ENCODE results near the gene CCNL2.

Gene CCNL2

GRCh38 chr1:1356796-1357401 lies 42.2 kb downstream of the CCNL2 start:
- DNase-seq (ENCODE audit: low read depth in 2 of 2) = no peak

- no peak for DNase-seq (ENCODE audit: low read depth in 2 of 2)
Observed at GRCh38 chr1:1356166-1356795, 42.9 kb downstream of the CCNL2 start.

DNA sequence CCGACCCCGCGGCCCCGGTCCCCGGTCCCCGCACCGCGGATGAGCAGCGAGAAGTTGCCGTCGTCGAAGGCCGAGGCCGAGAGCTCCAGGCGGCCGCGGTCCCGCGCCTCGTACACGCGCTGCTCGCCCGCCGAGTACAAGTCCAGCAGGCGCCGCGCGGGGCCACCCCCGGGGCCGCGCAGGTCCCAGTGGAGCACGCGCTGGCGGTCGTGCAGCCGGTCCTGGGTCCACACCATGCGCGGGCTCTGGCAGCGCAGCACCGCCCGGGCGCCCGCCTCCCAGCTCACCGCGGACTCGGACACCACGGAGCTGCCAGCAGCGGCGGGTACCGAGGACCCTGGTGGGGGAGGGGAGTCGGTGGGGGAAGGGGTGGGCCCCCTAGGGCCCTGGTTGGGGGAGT lies 43.7 kb downstream of the CCNL2 start:
- no peak for DNase-seq (ENCODE audit: low read depth in 2 of 2)

DNA sequence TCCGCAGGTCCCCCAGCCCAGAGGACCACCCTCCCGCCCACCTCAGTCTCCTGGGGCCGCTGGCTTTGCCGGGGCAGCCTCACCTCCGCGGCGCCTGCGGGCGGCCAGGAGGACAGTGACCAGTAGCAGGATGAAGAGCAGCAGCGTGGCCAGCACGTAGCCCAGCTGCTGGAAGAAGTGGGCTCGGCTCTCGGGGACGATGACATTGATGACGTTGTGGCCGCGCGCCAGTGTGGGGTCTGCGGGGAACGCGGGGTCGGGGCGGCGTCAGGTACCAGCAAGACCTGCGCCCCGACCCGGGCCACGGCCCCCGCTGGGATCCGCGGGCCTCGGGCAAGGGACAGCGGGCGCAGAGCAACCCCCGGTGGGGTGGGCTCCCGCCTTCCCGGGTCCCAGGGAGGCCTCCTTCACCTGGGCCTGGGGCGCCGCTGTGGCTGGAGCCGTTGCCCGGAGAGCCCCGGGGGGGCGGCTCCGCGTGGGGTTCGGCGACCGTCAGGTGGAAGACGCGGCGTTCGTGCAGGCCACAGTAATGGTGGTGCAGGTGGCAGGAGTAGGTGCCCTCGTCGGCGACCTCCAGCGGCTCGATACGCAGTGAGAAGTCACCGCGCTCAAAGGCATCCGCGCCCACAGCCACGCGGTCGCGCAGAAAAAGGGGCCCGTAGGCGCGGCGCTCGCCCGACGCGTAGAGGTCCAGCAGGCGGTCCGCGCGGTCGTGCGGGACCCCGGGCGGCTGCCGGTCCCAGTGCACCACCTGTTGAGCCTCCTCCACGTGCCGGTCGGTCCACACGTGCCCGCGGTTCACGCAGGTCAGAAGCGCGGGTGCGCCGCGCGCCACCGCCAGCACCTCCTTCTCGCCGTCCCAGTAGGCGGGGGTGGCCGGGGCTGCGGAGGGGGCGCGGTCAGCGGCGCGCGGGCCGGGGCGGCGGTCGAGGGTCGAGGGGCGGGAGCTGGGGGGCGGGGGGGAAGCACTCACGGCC lies 44.6 kb downstream of the CCNL2 start:
- no peak for DNase-seq (ENCODE audit: low read depth in 2 of 2)

DNA sequence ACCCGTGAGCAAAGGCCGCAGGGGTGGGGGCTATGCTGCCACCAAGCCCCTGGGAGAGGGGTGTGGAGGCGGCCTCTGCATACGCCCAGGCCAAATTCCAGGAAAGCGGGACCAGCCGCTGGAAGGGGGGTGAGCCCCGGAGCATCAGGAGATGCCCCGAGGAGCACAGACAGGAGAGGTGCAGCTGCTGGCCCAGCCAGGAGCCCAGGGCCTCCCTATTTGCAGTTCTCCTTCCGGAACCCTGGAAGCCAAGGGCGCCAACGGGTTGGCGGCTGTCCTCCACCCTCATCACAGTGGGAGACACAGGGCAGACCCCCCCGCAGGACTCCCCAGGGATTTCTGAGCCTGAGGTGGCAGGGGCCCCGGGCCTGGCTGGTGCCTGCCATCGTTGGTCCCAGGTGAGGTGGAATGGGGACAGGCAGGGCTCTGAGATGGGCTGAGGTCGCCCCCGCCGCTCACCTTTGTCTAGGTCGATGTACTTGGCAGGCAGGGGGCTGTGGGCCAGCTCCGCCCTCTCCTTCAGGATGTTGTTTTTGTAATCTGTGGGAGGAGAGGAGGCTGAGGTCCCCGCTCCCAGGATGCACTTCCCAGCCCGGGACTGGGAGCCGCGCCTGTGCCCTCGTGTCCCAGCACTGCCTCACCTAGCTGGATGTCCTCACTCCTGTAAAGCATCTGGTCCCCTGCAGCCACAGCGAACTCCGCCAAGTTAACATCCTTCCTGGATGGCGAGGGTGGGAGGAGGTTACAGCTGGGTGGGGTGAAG lies 45.6 kb downstream of the CCNL2 start:
- DNase-seq (ENCODE audit: low read depth in 2 of 2) = no peak

GRCh38 chr1:1352786-1353388 lies 46.2 kb downstream of the CCNL2 start:
- no peak for DNase-seq (ENCODE audit: low read depth in 2 of 2)

- no peak for DNase-seq (ENCODE audit: low read depth in 2 of 2)
Observed at GRCh38 chr1:1351511-1352427, 47.4 kb downstream of the CCNL2 start.

DNA sequence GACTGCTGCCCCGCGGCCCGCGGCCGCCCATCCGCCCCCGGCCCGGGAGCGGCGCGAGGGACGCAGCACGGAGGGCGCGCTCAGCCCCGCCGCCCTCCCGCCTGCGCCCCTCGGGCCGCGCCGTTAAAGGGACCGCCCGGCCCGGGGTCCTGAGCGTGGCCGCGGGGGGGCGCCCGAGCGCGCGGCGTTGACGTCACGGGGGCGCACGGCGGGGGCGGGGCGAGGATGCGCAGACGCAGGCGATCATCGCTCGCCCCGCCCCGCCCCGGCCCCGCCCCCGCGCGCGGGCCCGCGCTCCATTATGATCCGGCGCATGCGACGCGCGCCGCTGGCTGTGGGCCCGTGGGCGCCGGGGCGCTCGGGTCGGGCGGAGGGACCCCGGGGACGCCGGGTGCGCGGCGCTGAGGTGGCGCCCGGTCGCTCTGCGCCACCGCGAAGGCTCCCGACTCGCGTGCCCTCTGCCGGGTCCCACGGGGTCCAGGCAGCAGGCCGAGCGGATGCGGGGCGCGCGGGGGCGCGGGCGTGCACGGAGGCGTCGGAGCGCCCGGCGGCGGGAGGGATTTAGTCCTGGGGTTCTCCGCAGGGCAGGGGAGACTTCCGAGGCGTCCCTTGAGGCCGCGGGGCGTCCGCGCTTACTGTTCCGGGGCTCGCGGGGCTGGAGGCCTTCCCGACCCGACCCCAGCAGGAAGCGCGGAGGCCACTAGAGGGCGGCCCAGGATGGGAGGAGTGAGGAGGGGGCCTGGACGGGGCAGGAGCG lies 49.7 kb downstream of the CCNL2 start, which contains the start of gene DVL1:
Gene DVL1, minus strand, starts transcription at position 163 of the 757 bp plus-strand sequence. CDS start 353 bp downstream, outside the sequence.
- peak; percentile 55 to 60 for DNase-seq (ENCODE audit: low read depth in 2 of 2)

DNA sequence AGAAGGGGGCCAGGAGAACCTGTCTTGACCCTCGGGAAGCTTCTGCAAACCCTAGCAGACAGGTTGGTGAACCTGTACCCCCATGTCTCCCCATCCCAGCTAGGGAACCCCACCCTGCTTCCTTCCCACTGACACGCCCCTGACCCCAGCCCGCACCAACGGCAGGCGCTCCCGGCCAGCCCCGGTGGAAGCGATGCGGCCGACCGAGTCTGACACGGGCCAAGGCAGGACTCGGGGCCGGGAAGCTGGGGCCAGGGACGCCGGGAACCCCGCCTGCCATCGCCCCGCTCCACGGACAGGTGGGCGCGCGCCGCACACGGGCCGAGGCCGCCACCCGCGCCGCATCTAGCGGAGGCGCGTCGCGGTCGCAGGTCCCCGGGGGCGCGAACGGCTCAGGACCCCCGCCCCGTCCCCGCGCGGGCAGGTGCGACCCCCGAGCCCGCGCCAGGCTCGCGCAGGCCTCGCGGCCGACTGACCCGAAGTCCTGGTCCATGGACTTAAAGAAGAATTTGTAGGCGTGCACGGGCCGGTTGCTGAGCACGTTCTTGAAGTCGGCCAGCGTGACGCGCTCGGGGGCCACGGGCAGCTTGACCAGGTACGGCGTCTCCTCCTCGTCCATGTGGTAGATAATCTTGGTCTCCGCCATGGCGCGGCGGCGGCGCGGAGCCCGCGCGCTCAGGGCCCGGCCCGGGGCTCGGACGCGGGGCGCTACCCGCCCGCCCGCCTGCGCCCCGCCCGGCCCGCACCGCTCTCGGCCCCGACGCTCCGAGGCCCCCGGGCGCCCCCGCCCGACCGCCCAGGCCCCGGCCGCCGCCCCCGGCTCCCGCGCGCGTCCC lies 50.5 kb downstream of the CCNL2 start:
- DNase-seq (ENCODE audit: low read depth in 2 of 2) = no peak

DNA sequence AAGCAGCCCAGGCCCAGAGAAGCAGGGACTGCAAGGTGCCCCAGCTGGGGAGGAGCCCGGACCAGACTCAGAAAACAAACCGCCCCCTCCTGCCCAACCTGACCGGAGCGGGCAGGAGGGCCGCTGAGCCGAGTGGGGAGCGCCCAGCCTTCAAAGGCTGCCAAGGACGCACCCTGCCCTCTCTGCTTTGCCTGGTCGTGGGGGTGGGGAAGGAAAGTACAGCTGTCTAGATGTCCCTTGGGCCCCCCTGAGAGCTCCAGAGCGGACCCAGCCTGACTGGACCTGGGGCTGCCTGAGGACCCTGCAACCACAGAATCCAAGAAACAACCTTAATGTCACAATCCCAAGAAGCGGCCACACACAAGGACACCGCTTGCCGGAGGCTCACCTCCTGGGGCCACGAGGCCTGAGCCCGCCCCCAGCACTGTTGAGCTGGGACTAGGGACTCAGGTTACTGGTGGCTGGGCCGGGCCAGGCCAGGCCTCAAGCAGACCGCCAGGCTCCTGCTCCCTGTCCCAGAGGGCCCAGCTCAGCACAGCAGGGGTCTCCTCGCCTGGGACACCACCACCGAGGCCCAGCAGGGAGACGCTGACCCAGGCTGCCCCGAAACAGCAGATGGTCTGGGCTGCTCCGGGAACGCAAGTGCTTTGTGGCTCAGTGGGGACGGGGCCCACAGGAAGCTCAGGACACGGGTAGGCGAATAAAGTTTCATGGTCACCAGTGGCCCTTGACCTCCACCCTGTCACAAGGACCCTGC lies 51.3 kb downstream of the CCNL2 start:
- DNase-seq (ENCODE audit: low read depth in 2 of 2) = no peak

GRCh38 chr1:1347026-1347595 lies 52.0 kb downstream of the CCNL2 start:
- no peak for DNase-seq (ENCODE audit: low read depth in 2 of 2)

DNA sequence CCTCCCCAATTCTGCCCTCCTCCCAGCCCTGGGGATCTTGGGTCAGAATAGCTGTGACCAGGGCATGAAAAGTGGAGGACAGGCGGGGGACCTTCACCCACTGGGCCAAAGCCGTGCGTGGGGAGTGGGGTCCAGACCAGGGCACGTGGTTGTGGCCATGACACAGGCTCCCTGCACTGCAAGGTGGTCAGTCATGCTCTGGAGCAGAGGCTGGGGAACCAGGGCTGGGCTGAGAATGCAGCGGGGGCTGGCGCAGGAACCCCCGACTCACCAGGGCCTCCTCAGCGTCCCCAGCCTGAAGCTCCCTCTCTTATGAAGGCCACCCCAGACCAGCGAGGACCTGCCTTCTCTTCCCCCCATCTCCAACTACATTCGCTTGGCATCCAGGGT lies 52.6 kb downstream of the CCNL2 start:
- no peak for DNase-seq (ENCODE audit: low read depth in 2 of 2)

DNA sequence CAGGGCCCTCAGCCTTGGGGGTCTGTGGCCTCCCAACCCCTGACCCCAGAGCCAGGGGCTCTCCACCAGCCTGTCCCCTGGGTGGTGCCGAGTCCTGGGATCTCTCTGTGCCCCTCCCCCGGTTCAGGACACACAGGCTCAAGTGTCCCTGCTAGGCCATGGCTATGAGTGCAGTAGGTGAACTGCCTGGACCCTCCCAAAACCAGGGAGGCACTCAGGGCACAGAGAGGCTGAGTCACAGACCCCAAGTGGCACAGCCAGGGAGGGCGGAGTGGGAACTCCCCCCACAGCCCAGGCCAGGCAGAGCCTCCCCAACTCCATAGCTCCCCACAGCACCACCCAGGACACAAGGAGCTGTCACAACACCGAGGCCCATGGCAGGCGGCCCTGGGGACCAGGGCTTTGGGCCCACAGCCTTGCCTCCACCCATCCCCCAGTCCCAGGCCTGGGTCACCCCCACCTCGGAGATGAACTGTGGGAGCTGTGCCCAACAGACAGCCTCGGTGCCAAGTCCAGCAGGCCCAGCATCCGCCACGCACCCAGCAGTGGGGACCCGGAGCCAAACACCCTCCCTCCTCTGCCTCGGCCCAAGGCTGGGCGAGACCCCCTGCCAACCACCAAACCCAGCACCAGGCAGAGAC lies 53.2 kb downstream of the CCNL2 start:
- DNase-seq (ENCODE audit: low read depth in 2 of 2) = no peak

DNA sequence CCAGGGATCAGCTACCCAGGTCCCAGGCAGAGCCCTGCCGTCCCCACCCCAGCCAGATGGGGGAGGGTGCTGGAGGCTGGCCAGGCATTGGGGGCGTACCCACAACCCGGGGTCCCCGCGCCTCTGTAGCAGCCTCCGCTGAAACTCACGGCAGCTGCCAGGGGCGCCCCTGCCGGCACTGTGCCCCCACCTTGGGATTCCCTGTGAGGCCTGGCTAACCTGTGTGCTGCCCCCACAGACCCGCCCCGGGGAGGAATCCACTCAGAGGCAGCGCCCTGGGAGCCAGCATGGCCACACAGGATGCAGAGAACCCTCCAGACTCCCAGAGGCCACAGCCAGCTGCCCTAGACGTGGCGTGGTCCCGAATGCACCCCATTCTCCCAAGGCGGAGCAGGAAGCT lies 53.8 kb downstream of the CCNL2 start:
- no peak for DNase-seq (ENCODE audit: low read depth in 2 of 2)

DNA sequence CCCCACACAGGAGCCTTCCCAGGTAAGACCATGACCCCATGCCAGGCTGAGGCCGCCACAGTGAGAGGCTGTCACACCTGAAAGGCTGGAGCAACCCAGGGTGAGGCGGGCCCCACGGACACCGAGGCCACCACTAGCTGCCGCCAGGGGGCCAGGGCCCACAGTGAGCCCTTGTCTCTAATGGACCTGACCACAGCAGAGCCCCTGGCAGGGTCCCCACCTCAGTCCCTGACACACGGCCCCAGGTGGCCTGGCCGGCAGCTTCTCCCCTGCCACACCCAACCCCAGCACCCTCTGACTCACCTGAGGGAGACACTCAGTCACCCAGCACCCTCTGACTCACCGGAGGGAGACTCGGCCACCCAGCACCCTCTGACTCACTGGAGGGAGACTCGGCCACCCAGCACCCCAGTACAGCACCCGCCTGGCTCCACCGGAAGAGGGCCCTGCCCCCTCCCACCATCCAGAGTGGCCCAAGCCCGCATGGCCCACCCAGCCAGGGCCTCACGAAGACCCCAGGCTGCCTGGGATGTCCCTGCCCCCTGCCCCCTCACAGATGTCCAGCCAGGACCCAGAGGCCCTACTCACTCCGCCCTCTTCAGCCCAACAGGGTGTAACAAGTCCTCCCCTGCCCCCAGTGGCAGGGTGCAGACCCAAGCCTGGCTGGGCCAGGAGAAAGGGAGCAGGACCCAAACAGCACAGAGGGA lies 54.3 kb downstream of the CCNL2 start:
- peak; percentile 49 to 54 for DNase-seq (ENCODE audit: low read depth in 2 of 2)

DNA sequence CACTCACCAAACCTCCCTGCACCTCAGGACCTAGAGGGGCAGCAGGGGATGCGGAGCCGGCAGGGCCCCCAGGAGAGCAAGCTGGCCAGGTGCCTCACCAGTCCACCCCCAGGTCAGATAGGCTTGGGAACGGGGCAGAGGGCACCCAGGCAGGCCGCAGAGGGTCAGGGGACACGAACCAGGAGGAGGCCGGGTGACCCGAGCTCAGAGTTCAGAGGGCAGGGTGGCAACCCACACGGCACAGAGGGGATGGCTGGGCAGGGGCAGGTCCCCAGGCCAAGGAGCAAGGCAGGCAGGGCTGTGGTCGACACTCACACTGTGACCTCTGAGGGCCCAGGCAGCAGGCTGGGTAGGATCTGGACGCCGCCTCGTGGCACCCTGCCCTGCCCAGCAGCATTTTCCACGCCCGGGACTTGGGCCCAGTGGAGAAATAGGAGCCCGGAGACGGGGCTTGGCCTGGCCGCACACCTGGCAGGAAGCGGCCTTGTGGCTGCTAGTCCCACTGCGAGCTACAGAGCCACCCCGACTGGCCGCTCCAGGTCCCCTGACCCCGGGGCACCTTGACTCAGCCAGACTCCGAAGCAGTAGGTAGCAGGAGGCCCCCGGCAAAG lies 55.2 kb downstream of the CCNL2 start:
- DNase-seq (ENCODE audit: low read depth in 2 of 2) = no peak

All from stimulated activated CD4-positive, alpha-beta T cell treated with anti-CD3 and anti-CD28 coated beads, Interleukin-4, amount 100 ng/mL, for 48 hours (primary cell).